Neural crest cell (in vitro differentiated cells): Measurements from ENCODE around the gene SLC49A3. TPM values are rescaled to one million over a fixed set of nuclear protein-coding genes. Genes with fewer than 3 reads are reported as not detected.

Experiments
- DNase-seq: peaks from one replicate; pipeline ENCODE4 v3.0.0; 2021; ENCODE audit warnings: low read depth, mixed read lengths, low spot score
- H3K27ac Mint-ChIP-seq: one replicate; pipeline ENCODE4 v1.8.0; 2021; ENCODE audit warnings: mild to moderate bottlenecking, mixed read lengths; ENCODE audit not compliant: unreplicated experiment
- H3K27me3 Mint-ChIP-seq: 2 replicates; pipeline ENCODE4 v1.8.0; 2021; ENCODE audit warnings: low read depth, mild to moderate bottlenecking, mixed read lengths
- H3K36me3 Mint-ChIP-seq: 2 replicates; pipeline ENCODE4 v1.8.0; 2021; ENCODE audit warnings: low read depth, mild to moderate bottlenecking, mixed read lengths
- H3K4me1 Mint-ChIP-seq: 2 replicates; pipeline ENCODE4 v1.8.0; 2021; ENCODE audit warnings: mixed read lengths
- H3K4me3 Mint-ChIP-seq: one replicate; pipeline ENCODE4 v1.8.0; 2021; ENCODE audit warnings: mild to moderate bottlenecking, mixed read lengths
- H3K9me3 Mint-ChIP-seq: 2 replicates; pipeline ENCODE4 v1.8.0; 2021; ENCODE audit warnings: mixed read lengths
- CTCF ChIP-seq: fragments of 200-600 bp; sonication (generic); conservative IDR thresholded peaks from 2 replicates; pipeline ENCODE4 v1.5.0; 2021; ENCODE audit warnings: antibody characterized with exemption, mild to moderate bottlenecking
- total RNA-seq: library from RNA; stranded (reverse); gene quantifications from 2 replicates; pipeline ENCODE4 v1.2.1, GENCODE V29; 2021

The SLC49A3 gene
- total RNA-seq, 1 donor from 2014 or later, result 0.91 TPM

GRCh38 chr4:664713-665231 is 24.2 kb downstream of the SLC49A3 start:
- H3K9me3 Mint-ChIP-seq, result peaks cover 8% of the 10 kb centered on the region
- no peak for DNase-seq
- no peak for TF ChIP-seq CTCF
- H3K4me3 Mint-ChIP-seq, result peak overlapping the region; percentile 57
- H3K27ac Mint-ChIP-seq, result no peak overlapping the region
- no peaks in the 10 kb centered on the region for H3K27me3 Mint-ChIP-seq
- no peaks in the 10 kb centered on the region for H3K4me1 Mint-ChIP-seq
- peaks cover 8% of the 10 kb centered on the region for H3K36me3 Mint-ChIP-seq

GRCh38 chr4:663438-664428 is 25.2 kb downstream of the SLC49A3 start:
- no peaks in the 10 kb centered on the region for H3K4me1 Mint-ChIP-seq
- peaks cover 9% of the 10 kb centered on the region for H3K9me3 Mint-ChIP-seq
- peak overlapping the region; percentile 57 for H3K4me3 Mint-ChIP-seq
- H3K36me3 Mint-ChIP-seq, result peaks cover 8% of the 10 kb centered on the region
- no peak overlapping the region for H3K27ac Mint-ChIP-seq
- no peaks in the 10 kb centered on the region for H3K27me3 Mint-ChIP-seq
- TF ChIP-seq CTCF, result no peak
- no peak for DNase-seq

- H3K36me3 Mint-ChIP-seq, result peaks cover 8% of the 10 kb centered on the region
- TF ChIP-seq CTCF, result no peak
- H3K27ac Mint-ChIP-seq, result no peak overlapping the region
- no peak overlapping the region for H3K4me3 Mint-ChIP-seq
- peaks cover 9% of the 10 kb centered on the region for H3K9me3 Mint-ChIP-seq
- no peaks in the 10 kb centered on the region for H3K4me1 Mint-ChIP-seq
- DNase-seq, result no peak
- no peaks in the 10 kb centered on the region for H3K27me3 Mint-ChIP-seq
Measured at GRCh38 chr4:663046-663437, 25.9 kb downstream of the SLC49A3 start.

- H3K4me1 Mint-ChIP-seq, result no peaks in the 10 kb centered on the region
- no peak overlapping the region for H3K27ac Mint-ChIP-seq
- TF ChIP-seq CTCF, result no peak
- H3K27me3 Mint-ChIP-seq, result no peaks in the 10 kb centered on the region
- H3K36me3 Mint-ChIP-seq, result peaks cover 8% of the 10 kb centered on the region
- DNase-seq, result no peak
- H3K9me3 Mint-ChIP-seq, result peaks cover 9% of the 10 kb centered on the region
- no peak overlapping the region for H3K4me3 Mint-ChIP-seq
Measured at GRCh38 chr4:661881-662761, 26.8 kb downstream of the SLC49A3 start.

- no peak for TF ChIP-seq CTCF
- H3K36me3 Mint-ChIP-seq, result peaks cover 8% of the 10 kb centered on the region
- no peaks in the 10 kb centered on the region for H3K27me3 Mint-ChIP-seq
- peaks cover 3% of the 10 kb centered on the region for H3K4me1 Mint-ChIP-seq
- H3K9me3 Mint-ChIP-seq, result peaks cover 12% of the 10 kb centered on the region
- no peak for DNase-seq
- peak overlapping the region; percentile 13 for H3K4me3 Mint-ChIP-seq
- H3K27ac Mint-ChIP-seq, result no peak overlapping the region
Measured at GRCh38 chr4:661231-661630, 27.7 kb downstream of the SLC49A3 start.
